ENCODE results near the gene NME9. TPM values are rescaled to one million over a fixed set of nuclear protein-coding genes. Genes with fewer than 3 reads are reported as not detected.

Gene NME9
- total and polyA plus RNA-seq, 10 of the 15 experiments (the other 5 are each of a cell fraction or from before 2014, with no cell fraction given) = 0.09 to 0.68 (median 0.22) TPM; not detected in 6

DNA sequence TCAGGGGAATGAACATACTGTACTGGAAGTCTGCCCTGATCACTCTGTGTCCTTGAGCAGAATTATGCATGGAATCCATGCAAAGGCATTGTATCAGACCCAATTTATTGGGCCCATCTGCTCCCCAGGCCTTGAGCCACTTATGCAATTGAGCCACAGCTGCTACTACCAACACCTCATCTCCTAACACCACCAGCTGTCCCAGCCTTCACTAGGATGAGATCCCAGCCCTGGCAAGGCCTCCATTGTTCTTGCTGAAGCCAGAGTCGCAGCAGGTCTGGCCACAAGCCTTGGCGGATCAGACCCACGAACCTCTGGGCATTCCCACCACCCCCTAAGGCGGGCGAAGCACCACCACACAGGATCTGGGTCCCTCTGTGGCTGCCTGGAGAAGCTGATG is 9.2 kb upstream of the NME9 start:
- 48% methylated on average over 5 of the region's 5 CpGs for WGBS (ENCODE audit: insufficient coverage, insufficient replicate concordance, low lambda C conversion rate, missing lambda C conversion rate)
- no peak for DNase-seq (ENCODE audit: low read depth, low spot score)
- in situ Hi-C loops (cut with MboI) = no loop called here
- ChIA-PET CTCF (no interaction called here), SMC1A (ENCODE audit: uncharacterized antibody, unreplicated experiment) (no interaction called here), RAD21 (ENCODE audit: unreplicated experiment) (no interaction called here), POLR2A (no interaction called here)
- Histone ChIP-seq H3K79me2 (ENCODE audit: control insufficient read depth, insufficient read depth, low read length) (no peaks in the 10 kb centered on the region), H4K20me1 (ENCODE audit: control insufficient read depth, insufficient read depth) (peaks cover 2% of the 10 kb centered on the region; the same call in 1 of the 2 replicates), H3K27me3 (replicated peaks in 1 of 2; ENCODE audit: control insufficient read depth in 2 of 2, insufficient read depth in 2 of 2, low read length in 1 of 2) (peaks cover 0 to 4% of the 10 kb centered on the region in 2 experiments; a peak in 3 of 4 replicates), H3K27ac (ENCODE audit: control insufficient read depth, insufficient read depth) (no peak overlapping the region), H3K4me2 (ENCODE audit: control insufficient read depth, insufficient read depth) (no peak overlapping the region), H3K9ac (ENCODE audit: control insufficient read depth, insufficient read depth, low read length) (no peak overlapping the region), H2AFZ (ENCODE audit: control insufficient read depth, low read depth, low read length) (no peak overlapping the region), H3K9me3 (replicated peaks; ENCODE audit: control insufficient read depth, insufficient read depth, low read length) (no peaks in the 10 kb centered on the region), H3K4me3 (no peak overlapping the region), H3K4me1 (ENCODE audit: control insufficient read depth, insufficient read depth, low read length) (no peaks in the 10 kb centered on the region), H3K36me3 (ENCODE audit: control insufficient read depth in 2 of 2, insufficient read depth in 2 of 2, low read length in 1 of 2) (no peaks in the 10 kb centered on the region)
- ATAC-seq = no peak
- TF ChIP-seq, protein P1, sequence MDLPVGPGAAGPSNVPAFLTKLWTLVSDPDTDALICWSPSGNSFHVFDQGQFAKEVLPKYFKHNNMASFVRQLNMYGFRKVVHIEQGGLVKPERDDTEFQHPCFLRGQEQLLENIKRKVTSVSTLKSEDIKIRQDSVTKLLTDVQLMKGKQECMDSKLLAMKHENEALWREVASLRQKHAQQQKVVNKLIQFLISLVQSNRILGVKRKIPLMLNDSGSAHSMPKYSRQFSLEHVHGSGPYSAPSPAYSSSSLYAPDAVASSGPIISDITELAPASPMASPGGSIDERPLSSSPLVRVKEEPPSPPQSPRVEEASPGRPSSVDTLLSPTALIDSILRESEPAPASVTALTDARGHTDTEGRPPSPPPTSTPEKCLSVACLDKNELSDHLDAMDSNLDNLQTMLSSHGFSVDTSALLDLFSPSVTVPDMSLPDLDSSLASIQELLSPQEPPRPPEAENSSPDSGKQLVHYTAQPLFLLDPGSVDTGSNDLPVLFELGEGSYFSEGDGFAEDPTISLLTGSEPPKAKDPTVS (IDR thresholded peaks at IDR 0.05; ENCODE audit: low read depth, low read length) = no peak
- TF ChIP-seq TAF1 (IDR thresholded peaks at IDR 0.05; ENCODE audit: borderline replicate concordance, low read depth, low read length) = no peak
- no peak for TF ChIP-seq SP1 (IDR thresholded peaks at IDR 0.05; ENCODE audit: low read depth, low read length)
- no peak for TF ChIP-seq WRNIP1 (IDR thresholded peaks at IDR 0.05; ENCODE audit: borderline replicate concordance, low read depth, low read length)
- TF ChIP-seq MYB (IDR thresholded peaks at IDR 0.05; ENCODE audit: borderline replicate concordance, low read depth, low read length) = no peak
- no peak for TF ChIP-seq HDAC2 (IDR thresholded peaks at IDR 0.05)
- no peak for TF ChIP-seq HDGF (IDR thresholded peaks at IDR 0.05)
- no peak for TF ChIP-seq KAT2A (conservative IDR thresholded peaks at IDR 0.05; ENCODE audit: control insufficient read depth, low read depth, low read length)
- TF ChIP-seq, protein P2, sequence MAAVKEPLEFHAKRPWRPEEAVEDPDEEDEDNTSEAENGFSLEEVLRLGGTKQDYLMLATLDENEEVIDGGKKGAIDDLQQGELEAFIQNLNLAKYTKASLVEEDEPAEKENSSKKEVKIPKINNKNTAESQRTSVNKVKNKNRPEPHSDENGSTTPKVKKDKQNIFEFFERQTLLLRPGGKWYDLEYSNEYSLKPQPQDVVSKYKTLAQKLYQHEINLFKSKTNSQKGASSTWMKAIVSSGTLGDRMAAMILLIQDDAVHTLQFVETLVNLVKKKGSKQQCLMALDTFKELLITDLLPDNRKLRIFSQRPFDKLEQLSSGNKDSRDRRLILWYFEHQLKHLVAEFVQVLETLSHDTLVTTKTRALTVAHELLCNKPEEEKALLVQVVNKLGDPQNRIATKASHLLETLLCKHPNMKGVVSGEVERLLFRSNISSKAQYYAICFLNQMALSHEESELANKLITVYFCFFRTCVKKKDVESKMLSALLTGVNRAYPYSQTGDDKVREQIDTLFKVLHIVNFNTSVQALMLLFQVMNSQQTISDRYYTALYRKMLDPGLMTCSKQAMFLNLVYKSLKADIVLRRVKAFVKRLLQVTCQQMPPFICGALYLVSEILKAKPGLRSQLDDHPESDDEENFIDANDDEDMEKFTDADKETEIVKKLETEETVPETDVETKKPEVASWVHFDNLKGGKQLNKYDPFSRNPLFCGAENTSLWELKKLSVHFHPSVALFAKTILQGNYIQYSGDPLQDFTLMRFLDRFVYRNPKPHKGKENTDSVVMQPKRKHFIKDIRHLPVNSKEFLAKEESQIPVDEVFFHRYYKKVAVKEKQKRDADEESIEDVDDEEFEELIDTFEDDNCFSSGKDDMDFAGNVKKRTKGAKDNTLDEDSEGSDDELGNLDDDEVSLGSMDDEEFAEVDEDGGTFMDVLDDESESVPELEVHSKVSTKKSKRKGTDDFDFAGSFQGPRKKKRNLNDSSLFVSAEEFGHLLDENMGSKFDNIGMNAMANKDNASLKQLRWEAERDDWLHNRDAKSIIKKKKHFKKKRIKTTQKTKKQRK (IDR thresholded peaks at IDR 0.05; ENCODE audit: low read depth, low read length) = no peak
- no peak for TF ChIP-seq NRF1 (conservative IDR thresholded peaks at IDR 0.05; ENCODE audit: low read depth, low read length)
- TF ChIP-seq MTA2 (IDR thresholded peaks at IDR 0.05; ENCODE audit: low read depth) = no peak
- no peak for TF ChIP-seq RB1 (IDR thresholded peaks at IDR 0.05; ENCODE audit: borderline replicate concordance)
- TF ChIP-seq BHLHE40 (IDR thresholded peaks at IDR 0.05; ENCODE audit: borderline replicate concordance in 1 of 2, low read depth in 2 of 2, low read length in 1 of 2) = no peak
- no TSS peak for BruUV-seq (replicated peaks)
- no peak for FAIRE-seq
- intact Hi-C loops (cut with micrococcal nuclease; ENCODE audit: unreplicated experiment) = no loop called here

Measured in GM12878 (cell line).